Activated naive CD4-positive, alpha-beta T cell treated with anti-CD3 and anti-CD28 coated beads for 36 hours (primary cell): ENCODE results near the gene CAMK2D. TPM values are rescaled to one million over a fixed set of nuclear protein-coding genes. Genes with fewer than 3 reads are reported as not detected.

Experiments
- CTCF ChIA-PET: fragments of 350-600 bp; sonication (Branson Sonifier 250); formaldehyde crosslinking; loops from one replicate; lab custom pipeline; 2021; ENCODE audit warnings: antibody characterized with exemption; lab: Charles Lee
- DNase-seq: peaks from one replicate; pipeline ENCODE4 v3.0.0-alpha.2; 2020
- H3K27ac Mint-ChIP-seq: one replicate; pipeline ENCODE4 v1.8.0; 2021; ENCODE audit warnings: mild to moderate bottlenecking, mixed read lengths
- H3K27me3 Mint-ChIP-seq: one replicate; pipeline ENCODE4 v1.8.0; 2021; ENCODE audit warnings: low read depth, mixed read lengths
- H3K36me3 Mint-ChIP-seq: one replicate; pipeline ENCODE4 v1.8.0; 2021; ENCODE audit warnings: low read depth, mixed read lengths
- H3K4me1 Mint-ChIP-seq: one replicate; pipeline ENCODE4 v1.8.0; 2021; ENCODE audit warnings: low read depth, mixed read lengths
- H3K4me3 Mint-ChIP-seq: one replicate; pipeline ENCODE4 v1.8.0; 2021; ENCODE audit warnings: mild to moderate bottlenecking, moderate library complexity, mixed read lengths
- H3K9me3 Mint-ChIP-seq: one replicate; pipeline ENCODE4 v1.8.0; 2021; ENCODE audit warnings: mixed read lengths
- intact Hi-C: fragments of 100-400 bp; cut with micrococcal nuclease; formaldehyde crosslinking; loops from one replicate; pipeline ENCODE4 v1.15.1; 2023
- total RNA-seq, 2 experiments: library from RNA; stranded (reverse); gene quantifications; one replicate each; pipeline ENCODE4 v1.2.3, GENCODE V29; 2021

Gene CAMK2D
- total RNA-seq, 2 experiments from 2014 or later = 75.7 to 78.3 TPM

DNA sequence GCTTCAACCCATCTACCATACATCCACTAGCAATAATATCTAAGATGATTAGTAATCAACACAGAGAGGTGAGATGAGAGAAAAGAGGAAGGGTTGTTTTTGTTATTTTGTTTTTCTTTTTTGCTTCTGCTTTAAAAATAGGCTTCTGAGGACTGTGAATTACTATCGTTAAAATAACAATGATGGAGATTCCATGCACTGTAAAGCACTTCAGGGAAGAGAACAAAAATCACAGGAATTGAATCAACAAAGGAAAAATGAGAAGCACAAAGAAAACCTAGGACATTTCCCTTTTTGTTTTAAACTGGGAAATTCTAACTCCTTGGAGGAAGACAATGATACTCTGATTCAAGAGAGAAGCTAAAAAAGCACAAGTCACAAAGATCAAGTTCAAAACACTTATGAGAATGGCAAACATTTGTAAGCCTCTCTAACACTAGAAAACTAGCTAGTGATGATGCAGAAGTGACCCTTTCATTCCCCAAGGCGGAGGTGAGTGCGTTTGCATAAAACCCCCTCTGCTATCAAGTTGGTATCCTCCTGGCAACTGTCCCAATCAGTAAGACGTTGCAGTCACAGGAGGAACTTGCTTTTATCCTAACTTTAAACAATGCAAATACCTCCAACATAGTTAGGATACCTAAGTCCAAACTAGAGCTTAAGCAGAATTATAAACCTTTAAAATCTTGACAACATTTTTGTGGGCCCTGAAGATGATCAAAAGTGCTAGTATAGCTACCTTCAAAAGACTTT lies 308.5 kb downstream of the CAMK2D start:
- no peak overlapping the region for H3K4me3 Mint-ChIP-seq
- peaks cover 35% of the 10 kb centered on the region for H3K36me3 Mint-ChIP-seq
- no peak overlapping the region for H3K27ac Mint-ChIP-seq
- H3K4me1 Mint-ChIP-seq = peaks cover 12% of the 10 kb centered on the region
- H3K9me3 Mint-ChIP-seq = no peaks in the 10 kb centered on the region
- CTCF ChIA-PET = no interaction called here
- no peaks in the 10 kb centered on the region for H3K27me3 Mint-ChIP-seq
- DNase-seq = no peak
- intact Hi-C loops = no loop called here

DNA sequence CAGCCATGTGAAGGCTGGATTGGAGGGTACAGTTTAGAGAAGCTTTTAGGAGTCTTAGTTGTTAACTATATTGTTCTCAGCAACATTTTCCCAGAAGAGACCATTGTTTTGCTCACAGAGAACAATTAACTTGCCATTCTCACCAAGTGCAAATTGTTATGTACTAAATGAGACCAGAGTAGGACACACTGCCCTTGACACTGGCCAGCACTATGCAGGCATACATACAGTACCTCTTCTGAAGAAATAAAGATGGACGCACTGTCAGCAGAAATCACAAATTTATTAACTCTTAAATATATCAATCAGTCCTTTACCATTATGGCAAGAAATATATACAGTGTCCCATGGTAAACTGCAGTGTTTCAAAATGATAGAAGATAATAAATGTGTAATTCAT lies 309.4 kb downstream of the CAMK2D start:
- CTCF ChIA-PET = no interaction called here
- intact Hi-C loops = no loop called here
- Mint-ChIP-seq H3K4me1 (peaks cover 12% of the 10 kb centered on the region), H3K4me3 (no peak overlapping the region), H3K9me3 (no peaks in the 10 kb centered on the region), H3K36me3 (peaks cover 28% of the 10 kb centered on the region), H3K27me3 (no peaks in the 10 kb centered on the region), H3K27ac (no peak overlapping the region)
- no peak for DNase-seq

DNA sequence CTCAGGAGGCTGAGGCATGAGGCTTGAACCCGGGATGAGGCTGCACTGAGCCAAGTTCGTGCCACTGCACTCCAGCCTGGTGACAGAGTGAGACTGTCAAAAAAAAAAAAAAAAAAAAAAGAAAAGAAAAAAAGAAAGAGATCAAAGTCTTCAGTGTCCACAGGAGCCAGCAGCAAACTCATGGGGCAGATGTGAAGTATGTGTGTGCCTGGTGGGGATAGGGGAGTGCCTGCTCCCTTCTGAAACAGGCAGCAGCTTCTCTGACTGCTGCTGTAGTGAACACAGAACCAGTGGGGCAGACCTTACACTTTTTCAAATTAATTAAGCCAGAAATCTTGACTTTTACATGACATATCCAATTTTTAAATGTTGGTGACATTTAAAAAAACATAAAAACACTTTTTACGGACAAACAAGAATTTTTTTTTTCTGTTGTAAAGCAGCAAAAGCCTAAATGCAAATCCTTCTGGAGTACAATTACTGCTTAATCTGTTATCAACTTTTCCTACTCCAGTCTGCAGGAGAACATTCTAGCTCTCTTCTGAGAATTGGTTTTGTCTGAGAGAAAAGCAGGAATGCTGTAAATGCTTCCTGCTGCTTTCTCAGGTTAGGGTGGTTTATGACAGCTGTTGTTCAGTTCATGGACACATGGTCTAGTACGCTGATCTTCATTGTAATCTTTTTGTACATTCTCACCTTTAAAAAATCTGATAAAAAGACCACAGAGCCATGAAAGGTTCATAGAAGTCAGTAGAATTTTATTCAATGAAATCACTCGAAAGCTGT lies 311.1 kb downstream of the CAMK2D start:
- intact Hi-C loops = no loop called here
- DNase-seq = no peak
- Mint-ChIP-seq H3K36me3 (peaks cover 17% of the 10 kb centered on the region), H3K27ac (no peak overlapping the region), H3K4me3 (no peak overlapping the region), H3K9me3 (no peaks in the 10 kb centered on the region), H3K27me3 (no peaks in the 10 kb centered on the region), H3K4me1 (peaks cover 23% of the 10 kb centered on the region)
- CTCF ChIA-PET = interaction anchor here (0.8 kb wide), 1 partner anchor 50 kb away, joined by 4 read pairs; no protein-coding TSS in a partner anchor

DNA sequence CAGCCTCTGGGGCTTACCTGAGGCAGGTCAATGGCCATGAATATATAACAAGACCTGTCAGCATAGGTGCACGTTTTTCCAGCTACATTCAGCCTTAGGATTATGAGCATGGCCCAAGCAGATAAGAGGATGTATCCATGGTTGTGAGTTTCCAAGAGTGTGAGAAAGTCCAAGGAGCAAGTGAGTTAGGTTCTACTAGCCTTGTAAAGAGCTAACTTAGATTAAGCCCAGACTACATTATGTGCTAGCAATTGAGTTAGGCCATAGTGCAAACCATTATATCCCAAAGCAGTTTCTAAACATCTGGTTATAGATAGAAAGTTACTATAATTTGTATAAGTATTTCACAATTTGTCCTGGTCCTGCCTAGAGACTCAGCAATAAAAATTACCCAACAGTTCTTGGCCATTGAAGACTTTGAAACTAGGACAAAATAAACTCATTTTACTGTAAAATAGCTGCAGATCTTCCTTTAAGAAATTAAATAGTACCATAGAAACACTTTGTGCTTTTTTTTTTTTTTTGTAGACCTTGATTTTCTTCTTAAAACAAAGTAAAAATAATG lies 312.0 kb downstream of the CAMK2D start:
- intact Hi-C loops = loop anchor here (2.0 kb wide), 1 partner anchor 373 kb away; no protein-coding TSS in a partner anchor
- Mint-ChIP-seq H3K36me3 (peaks cover 17% of the 10 kb centered on the region), H3K27ac (no peak overlapping the region), H3K9me3 (no peaks in the 10 kb centered on the region), H3K4me1 (peaks cover 31% of the 10 kb centered on the region), H3K27me3 (no peaks in the 10 kb centered on the region), H3K4me3 (no peak overlapping the region)
- CTCF ChIA-PET = interaction anchor here (0.6 kb wide), 1 partner anchor 1243 kb away, joined by 4 read pairs; no protein-coding TSS in a partner anchor
- no peak for DNase-seq

DNA sequence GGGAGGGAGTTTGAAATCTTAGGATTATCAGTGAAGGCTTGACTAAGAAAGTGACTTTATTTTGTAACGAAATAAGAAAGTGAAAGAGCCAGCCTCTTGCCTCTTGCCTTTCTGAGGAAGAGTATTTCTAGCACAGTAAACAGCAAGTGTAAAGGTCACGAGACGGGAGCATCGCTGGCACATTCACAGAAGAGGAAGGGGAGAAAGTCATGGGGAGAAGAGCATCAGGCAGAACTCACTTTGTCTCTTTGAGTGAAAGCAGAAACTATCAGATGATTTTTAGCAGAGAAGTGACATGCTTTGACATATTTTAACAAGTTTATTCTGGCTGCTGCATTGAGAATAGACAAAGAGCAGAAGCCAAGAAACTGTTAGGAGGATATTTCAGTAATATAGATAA lies 313.8 kb downstream of the CAMK2D start:
- Mint-ChIP-seq H3K4me1 (peaks cover 27% of the 10 kb centered on the region), H3K9me3 (no peaks in the 10 kb centered on the region), H3K27me3 (no peaks in the 10 kb centered on the region), H3K4me3 (no peak overlapping the region), H3K36me3 (peaks cover 8% of the 10 kb centered on the region), H3K27ac (no peak overlapping the region)
- peak; percentile 46 for DNase-seq
- intact Hi-C loops = loop anchor here (1.0 to 2.0 kb wide), 7 partner anchors 21 to 375 kb away; no protein-coding TSS in a partner anchor
- CTCF ChIA-PET = no interaction called here

DNA sequence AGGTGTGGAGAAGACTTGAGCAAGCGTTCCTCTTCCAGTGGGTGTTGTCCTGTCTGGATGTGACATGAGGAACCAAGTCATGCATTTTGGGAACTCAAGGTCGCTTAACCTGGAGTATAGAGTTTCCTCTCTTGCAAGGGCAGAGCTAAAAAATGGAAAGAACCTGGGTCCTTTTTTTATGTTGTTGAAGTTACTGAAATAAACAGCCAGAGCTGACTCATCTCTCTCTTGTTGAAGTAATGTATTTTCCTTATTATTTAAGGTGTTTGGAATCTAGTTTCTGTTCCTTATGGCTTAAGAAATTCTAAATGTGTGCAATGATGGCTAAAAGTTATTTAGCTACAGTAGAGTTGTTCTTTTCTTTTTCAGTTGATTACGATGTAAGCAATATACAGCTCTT lies 314.5 kb downstream of the CAMK2D start:
- no peak for DNase-seq
- CTCF ChIA-PET = interaction anchor here (0.6 to 0.7 kb wide), 2 partner anchors 25 to 28 kb away, joined by 3 to 4 read pairs; no protein-coding TSS in a partner anchor
- Mint-ChIP-seq H3K9me3 (no peaks in the 10 kb centered on the region), H3K36me3 (peaks cover 8% of the 10 kb centered on the region), H3K27me3 (no peaks in the 10 kb centered on the region), H3K4me3 (no peak overlapping the region), H3K27ac (no peak overlapping the region), H3K4me1 (peaks cover 27% of the 10 kb centered on the region)
- intact Hi-C loops = loop anchor here (1.0 to 2.0 kb wide), 4 partner anchors 21 to 315 kb away; no protein-coding TSS in a partner anchor

DNA sequence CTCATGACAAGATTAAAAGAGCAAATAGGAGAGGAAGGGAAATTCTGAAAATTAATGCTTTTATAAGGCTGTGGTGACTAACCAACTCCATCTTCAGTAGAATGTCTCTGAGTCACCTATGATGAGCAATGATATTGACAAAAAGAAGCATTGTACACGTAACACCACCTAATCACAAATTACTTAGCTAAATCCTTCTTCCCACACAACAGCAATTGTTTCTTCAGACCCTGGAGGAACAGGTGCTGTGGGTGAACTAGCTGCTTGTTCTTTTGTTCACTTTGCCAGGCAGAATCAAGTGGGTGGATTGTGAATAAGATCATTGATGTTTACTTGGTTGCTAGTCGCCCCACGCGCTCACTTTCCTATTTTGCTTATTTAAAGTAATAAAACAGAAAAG lies 315.5 kb downstream of the CAMK2D start:
- H3K27ac Mint-ChIP-seq = peak overlapping the region; percentile 66
- CTCF ChIA-PET = no interaction called here
- intact Hi-C loops = loop anchor here (1.0 to 2.0 kb wide), 3 partner anchors 28 to 237 kb away; no protein-coding TSS in a partner anchor
- no peak for DNase-seq
- no peak overlapping the region for H3K4me3 Mint-ChIP-seq
- no peaks in the 10 kb centered on the region for H3K27me3 Mint-ChIP-seq
- H3K36me3 Mint-ChIP-seq = no peaks in the 10 kb centered on the region
- no peaks in the 10 kb centered on the region for H3K9me3 Mint-ChIP-seq
- H3K4me1 Mint-ChIP-seq = peaks cover 27% of the 10 kb centered on the region

DNA sequence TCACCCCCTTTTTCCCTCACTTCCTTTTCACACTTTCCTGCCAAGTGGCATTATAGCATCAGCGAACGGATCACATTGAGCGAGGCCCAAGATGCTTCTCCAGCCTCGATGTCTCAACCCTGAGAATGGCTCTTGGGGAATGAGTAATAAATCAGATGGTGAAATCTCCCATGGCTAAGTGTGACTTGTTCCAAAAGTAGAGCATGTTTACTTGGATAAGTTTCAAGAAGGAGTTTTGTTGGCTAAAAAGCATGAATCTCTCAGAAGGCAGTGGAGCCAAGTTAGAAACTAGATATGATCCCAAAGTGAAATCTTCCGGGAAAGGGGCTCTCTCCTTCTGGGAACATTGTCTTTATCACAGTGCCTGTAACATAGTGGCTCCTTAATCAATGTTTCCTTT lies 316.3 kb downstream of the CAMK2D start:
- intact Hi-C loops = no loop called here
- no peaks in the 10 kb centered on the region for H3K27me3 Mint-ChIP-seq
- no peak for DNase-seq
- CTCF ChIA-PET = no interaction called here
- H3K4me3 Mint-ChIP-seq = no peak overlapping the region
- no peaks in the 10 kb centered on the region for H3K9me3 Mint-ChIP-seq
- no peaks in the 10 kb centered on the region for H3K36me3 Mint-ChIP-seq
- H3K27ac Mint-ChIP-seq = no peak overlapping the region
- peaks cover 27% of the 10 kb centered on the region for H3K4me1 Mint-ChIP-seq

DNA sequence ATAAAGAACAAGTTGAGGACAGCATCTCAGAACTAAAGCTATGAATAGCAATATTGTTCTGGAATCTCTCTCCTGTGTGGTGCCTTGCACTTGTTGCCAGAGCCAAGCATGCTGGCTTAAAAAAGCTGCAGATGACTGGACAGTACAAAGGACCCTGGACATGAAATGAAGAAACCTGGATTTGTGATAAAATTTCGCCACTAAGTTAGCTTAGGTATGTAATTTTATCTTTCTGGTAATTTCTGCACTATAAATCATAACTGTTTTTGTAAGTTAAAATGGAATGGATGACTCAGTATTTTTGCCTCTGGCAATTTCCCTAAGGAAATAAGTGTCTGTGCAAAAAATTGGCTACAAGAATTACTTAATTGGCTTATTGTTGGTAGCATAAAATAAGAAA lies 317.2 kb downstream of the CAMK2D start:
- CTCF ChIA-PET = interaction anchor here (1.2 kb wide), 2 partner anchors 47 to 104 kb away, joined by 3 to 5 read pairs; no protein-coding TSS in a partner anchor
- Mint-ChIP-seq H3K9me3 (no peaks in the 10 kb centered on the region), H3K36me3 (no peaks in the 10 kb centered on the region), H3K4me3 (no peak overlapping the region), H3K27me3 (no peaks in the 10 kb centered on the region), H3K4me1 (peaks cover 27% of the 10 kb centered on the region), H3K27ac (no peak overlapping the region)
- intact Hi-C loops = no loop called here
- DNase-seq = no peak

DNA sequence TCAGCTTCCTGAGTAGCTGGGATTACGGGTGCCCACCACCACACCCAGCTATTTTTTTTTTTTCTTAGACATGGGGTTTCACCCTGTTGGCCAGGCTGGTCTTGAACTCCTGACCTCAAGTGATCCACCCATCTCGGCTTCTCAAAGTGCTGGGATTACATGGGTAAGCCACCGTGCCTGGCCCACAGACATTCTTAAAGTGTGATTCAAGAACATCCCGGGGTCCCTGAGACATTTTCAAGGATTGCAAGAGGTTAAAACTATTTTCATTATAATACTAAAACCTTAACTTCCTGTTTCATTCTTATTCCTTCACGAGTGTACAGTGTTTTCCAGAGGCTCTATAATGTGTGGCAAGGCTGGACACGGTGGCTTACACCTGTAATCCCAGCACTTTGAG lies 318.7 kb downstream of the CAMK2D start:
- H3K27ac Mint-ChIP-seq = no peak overlapping the region
- no peaks in the 10 kb centered on the region for H3K36me3 Mint-ChIP-seq
- DNase-seq = no peak
- intact Hi-C loops = no loop called here
- CTCF ChIA-PET = no interaction called here
- H3K4me3 Mint-ChIP-seq = no peak overlapping the region
- no peaks in the 10 kb centered on the region for H3K9me3 Mint-ChIP-seq
- H3K4me1 Mint-ChIP-seq = peaks cover 27% of the 10 kb centered on the region
- no peaks in the 10 kb centered on the region for H3K27me3 Mint-ChIP-seq

DNA sequence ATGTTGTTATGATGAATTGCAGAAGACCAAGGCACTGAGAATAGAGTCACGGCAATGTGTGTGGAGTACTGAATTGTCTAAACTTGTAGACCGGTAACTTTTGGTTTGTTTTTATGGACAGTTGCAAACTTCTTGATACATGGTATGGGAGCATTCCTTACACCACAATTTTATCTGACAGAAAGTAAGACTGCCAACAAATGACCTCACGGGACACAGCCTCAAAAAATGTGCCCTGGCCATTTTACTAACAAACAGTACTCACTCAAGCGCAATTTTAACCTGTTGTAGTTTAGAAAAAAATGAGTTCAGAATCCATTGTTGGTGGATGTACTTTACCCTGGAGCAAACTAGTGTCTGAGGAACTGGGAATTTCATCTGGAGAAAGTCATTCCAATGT lies 321.2 kb downstream of the CAMK2D start:
- no peak for DNase-seq
- Mint-ChIP-seq H3K36me3 (no peaks in the 10 kb centered on the region), H3K27ac (no peak overlapping the region), H3K4me1 (peaks cover 29% of the 10 kb centered on the region), H3K27me3 (no peaks in the 10 kb centered on the region), H3K4me3 (no peak overlapping the region), H3K9me3 (no peaks in the 10 kb centered on the region)
- intact Hi-C loops = no loop called here
- CTCF ChIA-PET = no interaction called here

DNA sequence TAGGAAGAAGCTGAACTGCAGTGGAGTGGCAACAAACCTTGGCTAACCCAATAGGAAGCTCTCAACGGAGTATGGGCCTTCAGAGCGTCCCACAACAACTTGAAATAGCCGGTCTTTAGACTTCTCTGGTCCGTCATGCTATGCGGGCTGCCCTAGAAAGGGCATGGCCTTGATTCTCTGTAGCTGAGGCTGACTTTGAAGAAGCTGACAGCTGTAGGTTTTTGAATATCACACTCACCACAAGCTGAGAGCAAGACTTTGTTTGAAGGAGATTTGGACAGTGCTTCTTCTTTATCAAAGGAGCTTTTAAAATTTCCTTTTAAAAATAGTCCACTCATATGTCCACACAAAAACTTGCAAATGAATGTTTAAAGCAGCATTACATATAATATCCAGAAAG lies 322.9 kb downstream of the CAMK2D start:
- Mint-ChIP-seq H3K27ac (no peak overlapping the region), H3K4me3 (no peak overlapping the region), H3K27me3 (no peaks in the 10 kb centered on the region), H3K4me1 (peaks cover 14% of the 10 kb centered on the region), H3K36me3 (no peaks in the 10 kb centered on the region), H3K9me3 (no peaks in the 10 kb centered on the region)
- intact Hi-C loops = no loop called here
- CTCF ChIA-PET = interaction anchor here (0.5 to 0.9 kb wide), 2 partner anchors 28 to 701 kb away, joined by 3 to 5 read pairs; no protein-coding TSS in a partner anchor
- no peak for DNase-seq
